ENCODE measurements around the gene RBFOX1. TPM values are rescaled to one million over a fixed set of nuclear protein-coding genes. Genes with fewer than 3 reads are reported as not detected.

Gene RBFOX1
- total RNA-seq, 1 experiment from 2014 or later = not detected

DNA sequence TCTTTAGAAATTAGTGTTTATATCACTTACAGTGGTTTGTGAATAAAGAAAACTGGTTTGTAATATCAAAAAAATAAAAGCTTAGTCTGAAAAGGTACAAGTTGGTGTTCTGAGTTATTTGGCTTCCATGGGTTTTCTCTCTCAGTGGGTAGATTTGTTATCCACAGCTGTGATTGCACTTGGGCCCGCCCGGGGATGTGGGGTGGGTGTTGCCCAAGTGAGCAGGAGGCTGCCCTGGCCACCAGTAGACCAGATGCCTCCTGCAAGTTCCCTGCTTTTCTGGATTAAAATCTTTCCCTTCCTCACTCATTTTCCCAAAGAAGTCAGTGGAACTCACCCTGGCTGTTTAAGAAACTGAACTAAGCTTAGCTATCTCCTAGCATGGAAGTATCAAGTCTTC lies 380.6 kb downstream of the RBFOX1 start:
- H3K4me2 ChIP-seq (ENCODE audit: low read length) = no peak overlapping the region
- no peaks in the 10 kb centered on the region for H3K36me3 ChIP-seq (ENCODE audit: control insufficient read depth in 1 of 2, insufficient read depth in 2 of 2, low read length in 2 of 2)
- no peak for ATAC-seq
- RAD21 ChIA-PET (ENCODE audit: low non-redundant PET in 1 of 2, low total read pairs in 2 of 2, uncharacterized antibody in 2 of 2, unreplicated experiment in 2 of 2) = no interaction called here
- H3K27me3 ChIP-seq (ENCODE audit: insufficient read depth, low read length) = no peaks in the 10 kb centered on the region
- peaks cover 8 to 26% of the 10 kb centered on the region in 2 experiments; a peak in 2 of 4 replicates for H3K9me3 ChIP-seq (ENCODE audit: control insufficient read depth in 1 of 2, insufficient read depth in 1 of 2, low read depth in 1 of 2, low read length in 2 of 2)
- BruUV-seq (replicated peaks) = no TSS peak
- no peaks in the 10 kb centered on the region for H3K9me2 ChIP-seq (ENCODE audit: insufficient read depth)
- H4K20me1 ChIP-seq (ENCODE audit: insufficient read depth) = no peaks in the 10 kb centered on the region
- intact Hi-C loops (cut with micrococcal nuclease) = no loop called here
- no peak overlapping the region for H3K4me3 ChIP-seq (replicated peaks in 1 of 2; ENCODE audit: low read depth in 1 of 2, low read length in 2 of 2)
- no peak overlapping the region for H3K27ac ChIP-seq (ENCODE audit: low read depth, low read length)
- POLR2A ChIA-PET = no interaction called here
- no peak overlapping the region for H3K9ac ChIP-seq (ENCODE audit: low read length)
- TF ChIP-seq, protein P1, sequence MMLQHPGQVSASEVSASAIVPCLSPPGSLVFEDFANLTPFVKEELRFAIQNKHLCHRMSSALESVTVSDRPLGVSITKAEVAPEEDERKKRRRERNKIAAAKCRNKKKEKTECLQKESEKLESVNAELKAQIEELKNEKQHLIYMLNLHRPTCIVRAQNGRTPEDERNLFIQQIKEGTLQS (IDR thresholded peaks at IDR 0.05) = no peak
- TF ChIP-seq TCF7L2 (IDR thresholded peaks at IDR 0.05; ENCODE audit: borderline replicate concordance, extremely low read depth, insufficient read depth, insufficient read length) (no peak), YY1 (IDR thresholded peaks at IDR 0.05; ENCODE audit: extremely low read depth, insufficient replicate concordance, low read depth, low read length) (no peak), EZH2 (IDR thresholded peaks at IDR 0.05) (no peak), CEBPB (IDR thresholded peaks at IDR 0.05; ENCODE audit: low read depth) (no peak), SRF (IDR thresholded peaks at IDR 0.05; ENCODE audit: low read depth) (no peak), CBX3 (IDR thresholded peaks at IDR 0.05; ENCODE audit: low read depth) (no peak), FOSL1 (IDR thresholded peaks at IDR 0.05; ENCODE audit: low read depth) (no peak), EZH2phosphoT487 (IDR thresholded peaks at IDR 0.05; ENCODE audit: borderline replicate concordance) (no peak)
- TF ChIP-seq, protein P2, sequence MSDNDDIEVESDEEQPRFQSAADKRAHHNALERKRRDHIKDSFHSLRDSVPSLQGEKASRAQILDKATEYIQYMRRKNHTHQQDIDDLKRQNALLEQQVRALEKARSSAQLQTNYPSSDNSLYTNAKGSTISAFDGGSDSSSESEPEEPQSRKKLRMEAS (IDR thresholded peaks at IDR 0.05) = no peak
- no peaks in the 10 kb centered on the region for H3K79me2 ChIP-seq (ENCODE audit: insufficient read depth, low read length)
- DNase-seq (ENCODE audit: low read depth, low spot score) = no peak
- H2AFZ ChIP-seq (ENCODE audit: low read depth, low read length, poor library complexity, severe bottlenecking) = no peak overlapping the region
- CTCF ChIA-PET = no interaction called here
- no peaks in the 10 kb centered on the region for H3K4me1 ChIP-seq (ENCODE audit: control insufficient read depth in 1 of 2, insufficient read depth in 2 of 2, low read length in 2 of 2)

GRCh38 chr16:7714775-7715174 lies 382.1 kb downstream of the RBFOX1 start:
- Histone ChIP-seq H3K79me2 (ENCODE audit: insufficient read depth, low read length) (no peaks in the 10 kb centered on the region), H3K4me1 (ENCODE audit: control insufficient read depth in 1 of 2, insufficient read depth in 2 of 2, low read length in 2 of 2) (no peaks in the 10 kb centered on the region), H3K27ac (ENCODE audit: low read depth, low read length) (no peak overlapping the region), H3K4me2 (ENCODE audit: low read length) (no peak overlapping the region), H3K4me3 (replicated peaks in 1 of 2; ENCODE audit: low read depth in 1 of 2, low read length in 2 of 2) (no peak overlapping the region), H3K27me3 (ENCODE audit: insufficient read depth, low read length) (no peaks in the 10 kb centered on the region), H3K9me2 (ENCODE audit: insufficient read depth) (no peaks in the 10 kb centered on the region), H3K9ac (ENCODE audit: low read length) (no peak overlapping the region), H2AFZ (ENCODE audit: low read depth, low read length, poor library complexity, severe bottlenecking) (no peak overlapping the region), H3K9me3 (ENCODE audit: control insufficient read depth in 1 of 2, insufficient read depth in 1 of 2, low read depth in 1 of 2, low read length in 2 of 2) (peaks cover 8 to 26% of the 10 kb centered on the region in 2 experiments; a peak in 2 of 4 replicates), H3K36me3 (ENCODE audit: control insufficient read depth in 1 of 2, insufficient read depth in 2 of 2, low read length in 2 of 2) (no peaks in the 10 kb centered on the region), H4K20me1 (ENCODE audit: insufficient read depth) (no peaks in the 10 kb centered on the region)
- ATAC-seq (no peak), DNase-seq (ENCODE audit: low read depth, low spot score) (no peak)
- RAD21 ChIA-PET (ENCODE audit: low non-redundant PET in 1 of 2, low total read pairs in 2 of 2, uncharacterized antibody in 2 of 2, unreplicated experiment in 2 of 2) = no interaction called here
- POLR2A ChIA-PET = no interaction called here
- no TSS peak for BruUV-seq (replicated peaks)
- TF ChIP-seq EGR1 (IDR thresholded peaks at IDR 0.05; ENCODE audit: low read depth) = no peak
- TF ChIP-seq, protein P2 (IDR thresholded peaks at IDR 0.05) = no peak
- TF ChIP-seq SRF (IDR thresholded peaks at IDR 0.05; ENCODE audit: low read depth) = no peak
- TF ChIP-seq CTCF (IDR thresholded peaks at IDR 0.05 in 2 of 3, conservative IDR thresholded peaks at IDR 0.05 in 1 of 3; ENCODE audit: borderline replicate concordance in 1 of 3, insufficient read depth in 1 of 3, low read depth in 2 of 3, low read length in 2 of 3) = no peak
- no peak for TF ChIP-seq POLR2A (IDR thresholded peaks at IDR 0.05; ENCODE audit: borderline replicate concordance, extremely low read depth, insufficient read depth, insufficient read length)
- no peak for TF ChIP-seq SP1 (IDR thresholded peaks at IDR 0.05; ENCODE audit: low read depth)
- TF ChIP-seq RAD21 (IDR thresholded peaks at IDR 0.05; ENCODE audit: low read depth) = no peak
- no peak for TF ChIP-seq TCF7L2 (IDR thresholded peaks at IDR 0.05; ENCODE audit: borderline replicate concordance, extremely low read depth, insufficient read depth, insufficient read length)
- intact Hi-C loops (cut with micrococcal nuclease) = no loop called here
- CTCF ChIA-PET = no interaction called here
